ENCODE results near the gene IGF2BP2. TPM values are rescaled to one million over a fixed set of nuclear protein-coding genes. Genes with fewer than 3 reads are reported as not detected.

Gene IGF2BP2
- total RNA-seq, 1 experiment from 2014 or later: 133 TPM

DNA sequence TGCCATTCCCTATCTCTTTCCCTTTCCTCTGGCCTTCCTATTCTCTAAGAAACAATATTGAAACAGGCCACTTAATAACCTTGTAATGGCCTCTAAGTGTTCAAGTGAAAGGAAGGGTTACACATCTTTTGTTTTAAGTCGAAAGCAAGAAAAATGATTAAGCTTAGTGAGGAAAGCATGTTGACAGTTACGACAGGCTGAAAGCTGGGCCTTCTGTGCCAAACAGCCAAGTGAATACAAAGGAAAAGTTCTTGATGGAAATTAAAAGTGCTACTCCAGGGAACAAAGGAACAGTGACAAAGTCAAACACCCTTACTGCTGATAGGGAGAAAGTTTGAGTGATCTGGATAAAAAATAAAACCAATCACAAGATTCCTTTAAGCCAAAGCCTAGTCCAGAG, 184.5 kb downstream of the IGF2BP2 start:
- H3K36me3 Mint-ChIP-seq: peaks cover 17% of the 10 kb centered on the region
- ATAC-seq (no peak), DNase-seq (ENCODE audit: low spot score) (no peak)
- no peak overlapping the region for H3K4me3 Mint-ChIP-seq
- ChIA-PET POLR2A (no interaction called here), CTCF (interaction anchor here (1.6 to 5.6 kb wide), 2 partner anchors 20 to 128 kb away, joined by 3 to 27 read pairs; no protein-coding TSS in a partner anchor)
- H3K27me3 Mint-ChIP-seq (ENCODE audit: low read depth): peaks cover 4% of the 10 kb centered on the region; the same call in 1 of the 2 replicates
- no peaks in the 10 kb centered on the region for H3K9me3 Mint-ChIP-seq
- H3K27ac Mint-ChIP-seq: peak overlapping the region; percentile 14; the same call in 1 of the 2 replicates
- H3K4me1 Mint-ChIP-seq: peaks cover 12% of the 10 kb centered on the region
- TF ChIP-seq, protein P1, sequence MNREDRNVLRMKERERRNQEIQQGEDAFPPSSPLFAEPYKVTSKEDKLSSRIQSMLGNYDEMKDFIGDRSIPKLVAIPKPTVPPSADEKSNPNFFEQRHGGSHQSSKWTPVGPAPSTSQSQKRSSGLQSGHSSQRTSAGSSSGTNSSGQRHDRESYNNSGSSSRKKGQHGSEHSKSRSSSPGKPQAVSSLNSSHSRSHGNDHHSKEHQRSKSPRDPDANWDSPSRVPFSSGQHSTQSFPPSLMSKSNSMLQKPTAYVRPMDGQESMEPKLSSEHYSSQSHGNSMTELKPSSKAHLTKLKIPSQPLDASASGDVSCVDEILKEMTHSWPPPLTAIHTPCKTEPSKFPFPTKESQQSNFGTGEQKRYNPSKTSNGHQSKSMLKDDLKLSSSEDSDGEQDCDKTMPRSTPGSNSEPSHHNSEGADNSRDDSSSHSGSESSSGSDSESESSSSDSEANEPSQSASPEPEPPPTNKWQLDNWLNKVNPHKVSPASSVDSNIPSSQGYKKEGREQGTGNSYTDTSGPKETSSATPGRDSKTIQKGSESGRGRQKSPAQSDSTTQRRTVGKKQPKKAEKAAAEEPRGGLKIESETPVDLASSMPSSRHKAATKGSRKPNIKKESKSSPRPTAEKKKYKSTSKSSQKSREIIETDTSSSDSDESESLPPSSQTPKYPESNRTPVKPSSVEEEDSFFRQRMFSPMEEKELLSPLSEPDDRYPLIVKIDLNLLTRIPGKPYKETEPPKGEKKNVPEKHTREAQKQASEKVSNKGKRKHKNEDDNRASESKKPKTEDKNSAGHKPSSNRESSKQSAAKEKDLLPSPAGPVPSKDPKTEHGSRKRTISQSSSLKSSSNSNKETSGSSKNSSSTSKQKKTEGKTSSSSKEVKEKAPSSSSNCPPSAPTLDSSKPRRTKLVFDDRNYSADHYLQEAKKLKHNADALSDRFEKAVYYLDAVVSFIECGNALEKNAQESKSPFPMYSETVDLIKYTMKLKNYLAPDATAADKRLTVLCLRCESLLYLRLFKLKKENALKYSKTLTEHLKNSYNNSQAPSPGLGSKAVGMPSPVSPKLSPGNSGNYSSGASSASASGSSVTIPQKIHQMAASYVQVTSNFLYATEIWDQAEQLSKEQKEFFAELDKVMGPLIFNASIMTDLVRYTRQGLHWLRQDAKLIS (CRISPR knock-in tag; IDR thresholded peaks at IDR 0.05; ENCODE audit: borderline replicate concordance): no peak
- TF ChIP-seq ZNF671 (CRISPR knock-in tag; IDR thresholded peaks at IDR 0.05) (no peak), NR1H2 (CRISPR knock-in tag; IDR thresholded peaks at IDR 0.05) (no peak), MXD4 (CRISPR knock-in tag; IDR thresholded peaks at IDR 0.05; ENCODE audit: borderline replicate concordance) (no peak), ZNF232 (CRISPR knock-in tag; IDR thresholded peaks at IDR 0.05) (no peak), FOXJ3 (CRISPR knock-in tag; IDR thresholded peaks at IDR 0.05; ENCODE audit: borderline replicate concordance) (no peak), JAZF1 (CRISPR knock-in tag; IDR thresholded peaks at IDR 0.05) (no peak), GABPB1 (CRISPR knock-in tag; IDR thresholded peaks at IDR 0.05) (no peak), GRHL2 (CRISPR knock-in tag; IDR thresholded peaks at IDR 0.05; ENCODE audit: insufficient replicate concordance, severe bottlenecking) (no peak), CREB1 (CRISPR knock-in tag; IDR thresholded peaks at IDR 0.05) (no peak), SMAD3 (CRISPR knock-in tag; IDR thresholded peaks at IDR 0.05; ENCODE audit: borderline replicate concordance) (no peak), NFYB (CRISPR knock-in tag; conservative IDR thresholded peaks at IDR 0.05; ENCODE audit: low read depth) (no peak)
- TF ChIP-seq, protein P2, sequence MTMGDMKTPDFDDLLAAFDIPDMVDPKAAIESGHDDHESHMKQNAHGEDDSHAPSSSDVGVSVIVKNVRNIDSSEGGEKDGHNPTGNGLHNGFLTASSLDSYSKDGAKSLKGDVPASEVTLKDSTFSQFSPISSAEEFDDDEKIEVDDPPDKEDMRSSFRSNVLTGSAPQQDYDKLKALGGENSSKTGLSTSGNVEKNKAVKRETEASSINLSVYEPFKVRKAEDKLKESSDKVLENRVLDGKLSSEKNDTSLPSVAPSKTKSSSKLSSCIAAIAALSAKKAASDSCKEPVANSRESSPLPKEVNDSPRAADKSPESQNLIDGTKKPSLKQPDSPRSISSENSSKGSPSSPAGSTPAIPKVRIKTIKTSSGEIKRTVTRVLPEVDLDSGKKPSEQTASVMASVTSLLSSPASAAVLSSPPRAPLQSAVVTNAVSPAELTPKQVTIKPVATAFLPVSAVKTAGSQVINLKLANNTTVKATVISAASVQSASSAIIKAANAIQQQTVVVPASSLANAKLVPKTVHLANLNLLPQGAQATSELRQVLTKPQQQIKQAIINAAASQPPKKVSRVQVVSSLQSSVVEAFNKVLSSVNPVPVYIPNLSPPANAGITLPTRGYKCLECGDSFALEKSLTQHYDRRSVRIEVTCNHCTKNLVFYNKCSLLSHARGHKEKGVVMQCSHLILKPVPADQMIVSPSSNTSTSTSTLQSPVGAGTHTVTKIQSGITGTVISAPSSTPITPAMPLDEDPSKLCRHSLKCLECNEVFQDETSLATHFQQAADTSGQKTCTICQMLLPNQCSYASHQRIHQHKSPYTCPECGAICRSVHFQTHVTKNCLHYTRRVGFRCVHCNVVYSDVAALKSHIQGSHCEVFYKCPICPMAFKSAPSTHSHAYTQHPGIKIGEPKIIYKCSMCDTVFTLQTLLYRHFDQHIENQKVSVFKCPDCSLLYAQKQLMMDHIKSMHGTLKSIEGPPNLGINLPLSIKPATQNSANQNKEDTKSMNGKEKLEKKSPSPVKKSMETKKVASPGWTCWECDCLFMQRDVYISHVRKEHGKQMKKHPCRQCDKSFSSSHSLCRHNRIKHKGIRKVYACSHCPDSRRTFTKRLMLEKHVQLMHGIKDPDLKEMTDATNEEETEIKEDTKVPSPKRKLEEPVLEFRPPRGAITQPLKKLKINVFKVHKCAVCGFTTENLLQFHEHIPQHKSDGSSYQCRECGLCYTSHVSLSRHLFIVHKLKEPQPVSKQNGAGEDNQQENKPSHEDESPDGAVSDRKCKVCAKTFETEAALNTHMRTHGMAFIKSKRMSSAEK (CRISPR knock-in tag; IDR thresholded peaks at IDR 0.05; ENCODE audit: borderline replicate concordance): no peak
- TF ChIP-seq, protein P3, sequence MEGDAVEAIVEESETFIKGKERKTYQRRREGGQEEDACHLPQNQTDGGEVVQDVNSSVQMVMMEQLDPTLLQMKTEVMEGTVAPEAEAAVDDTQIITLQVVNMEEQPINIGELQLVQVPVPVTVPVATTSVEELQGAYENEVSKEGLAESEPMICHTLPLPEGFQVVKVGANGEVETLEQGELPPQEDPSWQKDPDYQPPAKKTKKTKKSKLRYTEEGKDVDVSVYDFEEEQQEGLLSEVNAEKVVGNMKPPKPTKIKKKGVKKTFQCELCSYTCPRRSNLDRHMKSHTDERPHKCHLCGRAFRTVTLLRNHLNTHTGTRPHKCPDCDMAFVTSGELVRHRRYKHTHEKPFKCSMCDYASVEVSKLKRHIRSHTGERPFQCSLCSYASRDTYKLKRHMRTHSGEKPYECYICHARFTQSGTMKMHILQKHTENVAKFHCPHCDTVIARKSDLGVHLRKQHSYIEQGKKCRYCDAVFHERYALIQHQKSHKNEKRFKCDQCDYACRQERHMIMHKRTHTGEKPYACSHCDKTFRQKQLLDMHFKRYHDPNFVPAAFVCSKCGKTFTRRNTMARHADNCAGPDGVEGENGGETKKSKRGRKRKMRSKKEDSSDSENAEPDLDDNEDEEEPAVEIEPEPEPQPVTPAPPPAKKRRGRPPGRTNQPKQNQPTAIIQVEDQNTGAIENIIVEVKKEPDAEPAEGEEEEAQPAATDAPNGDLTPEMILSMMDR (IDR thresholded peaks at IDR 0.05): no peak
- TF ChIP-seq, protein P4, sequence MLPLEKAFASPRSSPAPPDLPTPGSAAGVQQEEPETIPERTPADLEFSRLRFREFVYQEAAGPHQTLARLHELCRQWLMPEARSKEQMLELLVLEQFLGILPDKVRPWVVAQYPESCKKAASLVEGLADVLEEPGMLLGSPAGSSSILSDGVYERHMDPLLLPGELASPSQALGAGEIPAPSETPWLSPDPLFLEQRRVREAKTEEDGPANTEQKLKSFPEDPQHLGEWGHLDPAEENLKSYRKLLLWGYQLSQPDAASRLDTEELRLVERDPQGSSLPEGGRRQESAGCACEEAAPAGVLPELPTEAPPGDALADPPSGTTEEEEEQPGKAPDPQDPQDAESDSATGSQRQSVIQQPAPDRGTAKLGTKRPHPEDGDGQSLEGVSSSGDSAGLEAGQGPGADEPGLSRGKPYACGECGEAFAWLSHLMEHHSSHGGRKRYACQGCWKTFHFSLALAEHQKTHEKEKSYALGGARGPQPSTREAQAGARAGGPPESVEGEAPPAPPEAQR (CRISPR knock-in tag; IDR thresholded peaks at IDR 0.05): no peak
- TF ChIP-seq, protein P5, sequence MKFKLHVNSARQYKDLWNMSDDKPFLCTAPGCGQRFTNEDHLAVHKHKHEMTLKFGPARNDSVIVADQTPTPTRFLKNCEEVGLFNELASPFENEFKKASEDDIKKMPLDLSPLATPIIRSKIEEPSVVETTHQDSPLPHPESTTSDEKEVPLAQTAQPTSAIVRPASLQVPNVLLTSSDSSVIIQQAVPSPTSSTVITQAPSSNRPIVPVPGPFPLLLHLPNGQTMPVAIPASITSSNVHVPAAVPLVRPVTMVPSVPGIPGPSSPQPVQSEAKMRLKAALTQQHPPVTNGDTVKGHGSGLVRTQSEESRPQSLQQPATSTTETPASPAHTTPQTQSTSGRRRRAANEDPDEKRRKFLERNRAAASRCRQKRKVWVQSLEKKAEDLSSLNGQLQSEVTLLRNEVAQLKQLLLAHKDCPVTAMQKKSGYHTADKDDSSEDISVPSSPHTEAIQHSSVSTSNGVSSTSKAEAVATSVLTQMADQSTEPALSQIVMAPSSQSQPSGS (CRISPR knock-in tag; IDR thresholded peaks at IDR 0.05; ENCODE audit: borderline replicate concordance, low read depth): no peak
- TF ChIP-seq, protein P6, sequence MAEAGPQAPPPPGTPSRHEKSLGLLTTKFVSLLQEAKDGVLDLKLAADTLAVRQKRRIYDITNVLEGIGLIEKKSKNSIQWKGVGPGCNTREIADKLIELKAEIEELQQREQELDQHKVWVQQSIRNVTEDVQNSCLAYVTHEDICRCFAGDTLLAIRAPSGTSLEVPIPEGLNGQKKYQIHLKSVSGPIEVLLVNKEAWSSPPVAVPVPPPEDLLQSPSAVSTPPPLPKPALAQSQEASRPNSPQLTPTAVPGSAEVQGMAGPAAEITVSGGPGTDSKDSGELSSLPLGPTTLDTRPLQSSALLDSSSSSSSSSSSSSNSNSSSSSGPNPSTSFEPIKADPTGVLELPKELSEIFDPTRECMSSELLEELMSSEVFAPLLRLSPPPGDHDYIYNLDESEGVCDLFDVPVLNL (CRISPR knock-in tag; IDR thresholded peaks at IDR 0.05; ENCODE audit: borderline replicate concordance, low read depth): no peak
- TF ChIP-seq, protein P7, sequence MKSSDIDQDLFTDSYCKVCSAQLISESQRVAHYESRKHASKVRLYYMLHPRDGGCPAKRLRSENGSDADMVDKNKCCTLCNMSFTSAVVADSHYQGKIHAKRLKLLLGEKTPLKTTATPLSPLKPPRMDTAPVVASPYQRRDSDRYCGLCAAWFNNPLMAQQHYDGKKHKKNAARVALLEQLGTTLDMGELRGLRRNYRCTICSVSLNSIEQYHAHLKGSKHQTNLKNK (CRISPR knock-in tag; IDR thresholded peaks at IDR 0.05): no peak
- TF ChIP-seq, protein P8, sequence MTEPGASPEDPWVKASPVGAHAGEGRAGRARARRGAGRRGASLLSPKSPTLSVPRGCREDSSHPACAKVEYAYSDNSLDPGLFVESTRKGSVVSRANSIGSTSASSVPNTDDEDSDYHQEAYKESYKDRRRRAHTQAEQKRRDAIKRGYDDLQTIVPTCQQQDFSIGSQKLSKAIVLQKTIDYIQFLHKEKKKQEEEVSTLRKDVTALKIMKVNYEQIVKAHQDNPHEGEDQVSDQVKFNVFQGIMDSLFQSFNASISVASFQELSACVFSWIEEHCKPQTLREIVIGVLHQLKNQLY (CRISPR knock-in tag; IDR thresholded peaks at IDR 0.05): no peak

All from WTC11 (cell line).